ENCODE results near the gene B3GNT5. TPM values are rescaled to one million over a fixed set of nuclear protein-coding genes. Genes with fewer than 3 reads are reported as not detected.

The B3GNT5 gene
- 10 to 100 TPM; 22.5 to 31.3 (median 25.5) TPM for polyA plus RNA-seq (ENCODE audit: insufficient read length in 4 of 4)

- DNase-seq (ENCODE audit: low read depth in 4 of 4, low spot score in 3 of 4): no peak
Measured at GRCh38 chr3:183252973-183253527, at the start of gene B3GNT5. Gene B3GNT5, plus strand, starts transcription at chr3:183253253. Its CDS starts 16,546 bp downstream, at chr3:183269799.

- no peak for DNase-seq (ENCODE audit: low read depth in 4 of 4, low spot score in 3 of 4)
Measured at GRCh38 chr3:183203670-183204069, 49.4 kb upstream of the B3GNT5 start.

- DNase-seq (ENCODE audit: low read depth in 4 of 4, low spot score in 3 of 4): no peak
Measured at GRCh38 chr3:183208260-183208659, 44.8 kb upstream of the B3GNT5 start.

GRCh38 chr3:183208800-183209199, 44.3 kb upstream of the B3GNT5 start:
- no peak for DNase-seq (ENCODE audit: low read depth in 4 of 4, low spot score in 3 of 4)

- DNase-seq (ENCODE audit: low read depth in 4 of 4, low spot score in 3 of 4): no peak
Measured at GRCh38 chr3:183210341-183210740, 42.7 kb upstream of the B3GNT5 start.

GRCh38 chr3:183210862-183211341, 42.2 kb upstream of the B3GNT5 start:
- DNase-seq (ENCODE audit: low read depth in 4 of 4, low spot score in 3 of 4): no peak

- no peak for DNase-seq (ENCODE audit: low read depth in 4 of 4, low spot score in 3 of 4)
Measured at GRCh38 chr3:183211352-183211751, 41.7 kb upstream of the B3GNT5 start.

- DNase-seq (ENCODE audit: low read depth in 4 of 4, low spot score in 3 of 4): no peak
Measured at GRCh38 chr3:183212096-183212495, 41.0 kb upstream of the B3GNT5 start.

GRCh38 chr3:183212565-183212964, 40.5 kb upstream of the B3GNT5 start:
- DNase-seq (ENCODE audit: low read depth in 4 of 4, low spot score in 3 of 4): no peak

- DNase-seq (ENCODE audit: low read depth in 4 of 4, low spot score in 3 of 4): no peak
Measured at GRCh38 chr3:183213415-183214276, 39.4 kb upstream of the B3GNT5 start.

GRCh38 chr3:183214277-183214612, 38.8 kb upstream of the B3GNT5 start:
- no peak for DNase-seq (ENCODE audit: low read depth in 4 of 4, low spot score in 3 of 4)

- DNase-seq (ENCODE audit: low read depth in 4 of 4, low spot score in 3 of 4): no peak
Measured at GRCh38 chr3:183215591-183216202, 37.4 kb upstream of the B3GNT5 start.

- DNase-seq (ENCODE audit: low read depth in 4 of 4, low spot score in 3 of 4): no peak
Measured at GRCh38 chr3:183217548-183218332, 35.3 kb upstream of the B3GNT5 start.

- DNase-seq (ENCODE audit: low read depth in 4 of 4, low spot score in 3 of 4): no peak
Measured at GRCh38 chr3:183218826-183219225, 34.2 kb upstream of the B3GNT5 start.

GRCh38 chr3:183220828-183221227, 32.2 kb upstream of the B3GNT5 start:
- no peak for DNase-seq (ENCODE audit: low read depth in 4 of 4, low spot score in 3 of 4)

- DNase-seq (ENCODE audit: low read depth in 4 of 4, low spot score in 3 of 4): no peak
Measured at GRCh38 chr3:183222631-183223235, 30.3 kb upstream of the B3GNT5 start.

GRCh38 chr3:183224180-183224970, 28.7 kb upstream of the B3GNT5 start:
- no peak for DNase-seq (ENCODE audit: low read depth in 4 of 4, low spot score in 3 of 4)

- DNase-seq (ENCODE audit: low read depth in 4 of 4, low spot score in 3 of 4): no peak
Measured at GRCh38 chr3:183226333-183226890, 26.6 kb upstream of the B3GNT5 start.

GRCh38 chr3:183227586-183227985, 25.5 kb upstream of the B3GNT5 start:
- DNase-seq (ENCODE audit: low read depth in 4 of 4, low spot score in 3 of 4): no peak

All from left renal pelvis (tissue), 4 donors.